Gastrocnemius medialis (tissue), 4 donors: Measurements from ENCODE around the gene PHETA2. TPM values are rescaled to one million over a fixed set of nuclear protein-coding genes. Genes with fewer than 3 reads are reported as not detected.
"Not testable (repeated sequence)": the region's sequence is repeated elsewhere in the genome, so short reads cannot be mapped to it uniquely, and the experiment has no call there.

ENCODE experiments used
- ATAC-seq, 2 donors: fragments of 150-250 bp; one replicate each; pipeline ENCODE4 v1.9.1; 2016
- DNase-seq, 2 donors: peaks; one replicate each; pipeline ENCODE4 v3.0.0-alpha.2; 2019
- H3K27ac ChIP-seq, 4 donors: fragments of 200-600 bp; sonication (generic); 1 replicate in 1 of 4; 2 replicates in 3 of 4; pipeline ENCODE4 v1.5.1; 2016 to 2018; ENCODE audit warnings: mild to moderate bottlenecking in 2 of 4, moderate library complexity in 1 of 4
- H3K27me3 ChIP-seq, 3 donors: fragments of 200-600 bp; sonication (generic) in 2 of 3; 1 replicate in 1 of 3; 2 replicates in 2 of 3; pipeline versions ENCODE4 v1.5.1 to v1.6.0; 2016 to 2019; ENCODE audit warnings: mild to moderate bottlenecking in 1 of 3, moderate library complexity in 1 of 3
- H3K36me3 ChIP-seq, 2 donors: fragments of 200-600 bp; sonication (generic) in 1 of 2; one replicate each; pipeline ENCODE4 v1.5.1; 2017 to 2018
- H3K4me1 ChIP-seq, 2 donors: fragments of 200-600 bp; sonication (generic) in 1 of 2; one replicate each; pipeline ENCODE4 v1.5.1; 2016 to 2017; ENCODE audit warnings: mild to moderate bottlenecking in 2 of 2
- H3K4me3 ChIP-seq, 4 donors: fragments of 200-600 bp; sonication (generic) in 3 of 4; 1 replicate in 1 of 4; 2 replicates in 3 of 4; pipeline ENCODE4 v1.5.1; 2016 to 2019; ENCODE audit warnings: mild to moderate bottlenecking in 2 of 4
- H3K9me3 ChIP-seq, 3 donors: fragments of 200-600 bp; sonication (generic) in 2 of 3; 1 replicate in 1 of 3; 2 replicates in 2 of 3; pipeline ENCODE4 v1.5.1; 2016 to 2019
- POLR2A ChIP-seq, 2 donors: fragments of 450-650 bp; IDR thresholded peaks; one replicate each; pipeline ENCODE4 v1.6.1; 2017; ENCODE audit warnings: antibody characterized with exemption in 2 of 2, mild to moderate bottlenecking in 2 of 2, moderate library complexity in 2 of 2
- in situ Hi-C, 4 donors: fragments of 200-750 bp; cut with MboI; loops; one replicate each; pipeline versions ENCODE4 v1.15.0 to v1.8.0; 2017; ENCODE audit warnings: low sequenced_read_pairs in 4 of 4
- intact Hi-C: fragments of 100-400 bp; cut with DNase I; formaldehyde crosslinking; loops from one replicate; pipeline ENCODE4 v1.15.1; 2023; ENCODE audit warnings: low total_unique reads
- total RNA-seq, 4 donors: library from RNA; depleted of rRNA; stranded (reverse); fragments of >200 nt; gene quantifications; one replicate each; pipeline versions ENCODE4 v1.1.0 to v1.2.3, GENCODE V29; 2016
- TF ChIP-seq, protein P1 (sequence below), 5 experiments: fragments of 450-650 bp in 3 of 5; fragments of 200-600 bp in 2 of 5; sonication (generic) in 2 of 5; IDR thresholded peaks in 4 of 5; conservative IDR thresholded peaks in 1 of 5; 1 replicate in 4 of 5; 2 replicates in 1 of 5; pipeline ENCODE4 v1.5.1; 2016 to 2019; ENCODE audit warnings: antibody characterized with exemption in 5 of 5, mild to moderate bottlenecking in 3 of 5, moderate library complexity in 3 of 5

Gene PHETA2
- total RNA-seq, 4 donors from 2014 or later, result 1.8 to 3.1 (median 2.1) TPM

DNA sequence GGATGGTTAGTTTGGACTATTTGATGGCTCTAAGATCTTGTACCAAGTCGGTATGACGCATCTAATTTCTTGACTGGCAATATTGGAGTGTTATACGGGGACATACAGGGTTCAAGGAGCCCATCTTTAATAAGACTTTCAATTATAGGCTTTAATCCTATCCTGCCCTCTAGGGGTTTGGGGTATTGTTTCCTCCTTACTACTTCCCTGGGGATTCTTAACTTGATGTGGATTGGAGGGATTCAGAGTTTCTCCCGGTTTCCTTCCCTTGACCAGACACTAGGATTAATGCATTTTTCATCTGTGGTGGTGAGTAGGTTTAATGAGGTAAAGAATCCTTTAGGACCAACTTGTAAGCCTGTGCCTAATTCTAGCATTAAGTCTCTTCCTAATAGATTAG, 37.8 kb downstream of the PHETA2 start:
- ATAC-seq, result no peak
- intact Hi-C loops, result loop anchor here (10.0 kb wide), 1 partner anchor 147 kb away; the partner anchor contains the start of gene SEPTIN3
- Histone ChIP-seq H3K9me3 (no peaks in the 10 kb centered on the region), H3K27me3 (no peaks in the 10 kb centered on the region), H3K27ac (no peak overlapping the region), H3K4me1 (peaks cover 1 to 4% of the 10 kb centered on the region in 2 donors), H3K4me3 (no peak overlapping the region), H3K36me3 (no peaks in the 10 kb centered on the region)
- in situ Hi-C loops, result no loop called here
- DNase-seq, result no peak
- TF ChIP-seq POLR2A (IDR thresholded peaks at IDR 0.05), result no peak
- TF ChIP-seq, protein P1, sequence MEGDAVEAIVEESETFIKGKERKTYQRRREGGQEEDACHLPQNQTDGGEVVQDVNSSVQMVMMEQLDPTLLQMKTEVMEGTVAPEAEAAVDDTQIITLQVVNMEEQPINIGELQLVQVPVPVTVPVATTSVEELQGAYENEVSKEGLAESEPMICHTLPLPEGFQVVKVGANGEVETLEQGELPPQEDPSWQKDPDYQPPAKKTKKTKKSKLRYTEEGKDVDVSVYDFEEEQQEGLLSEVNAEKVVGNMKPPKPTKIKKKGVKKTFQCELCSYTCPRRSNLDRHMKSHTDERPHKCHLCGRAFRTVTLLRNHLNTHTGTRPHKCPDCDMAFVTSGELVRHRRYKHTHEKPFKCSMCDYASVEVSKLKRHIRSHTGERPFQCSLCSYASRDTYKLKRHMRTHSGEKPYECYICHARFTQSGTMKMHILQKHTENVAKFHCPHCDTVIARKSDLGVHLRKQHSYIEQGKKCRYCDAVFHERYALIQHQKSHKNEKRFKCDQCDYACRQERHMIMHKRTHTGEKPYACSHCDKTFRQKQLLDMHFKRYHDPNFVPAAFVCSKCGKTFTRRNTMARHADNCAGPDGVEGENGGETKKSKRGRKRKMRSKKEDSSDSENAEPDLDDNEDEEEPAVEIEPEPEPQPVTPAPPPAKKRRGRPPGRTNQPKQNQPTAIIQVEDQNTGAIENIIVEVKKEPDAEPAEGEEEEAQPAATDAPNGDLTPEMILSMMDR (IDR thresholded peaks at IDR 0.05 in 4 of 5, conservative IDR thresholded peaks at IDR 0.05 in 1 of 5), result no peak

DNA sequence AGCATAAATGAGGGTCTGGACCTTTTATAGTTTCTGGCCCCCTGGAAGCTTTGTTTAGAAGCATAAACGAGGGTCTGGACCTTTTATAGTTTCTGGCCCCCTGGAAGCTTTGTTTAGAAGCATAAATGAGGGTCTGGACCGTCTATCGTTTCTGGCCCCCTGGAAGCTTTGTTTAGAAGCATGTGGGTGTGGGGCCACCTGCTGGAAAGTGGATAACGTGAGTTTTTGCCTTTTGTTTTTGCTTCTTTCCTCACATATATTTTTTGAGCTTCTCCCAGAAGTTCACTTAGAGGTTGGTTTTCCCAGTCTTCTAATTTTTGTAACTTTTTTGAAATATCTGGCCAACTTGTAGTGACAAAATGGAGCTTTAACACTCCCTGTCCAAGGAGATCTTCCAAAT, 38.7 kb downstream of the PHETA2 start:
- H3K27me3 ChIP-seq, DNase-seq, H3K36me3 ChIP-seq, H3K27ac ChIP-seq, ATAC-seq, H3K4me1 ChIP-seq, in situ Hi-C loops, H3K9me3 ChIP-seq, H3K4me3 ChIP-seq: not testable (repeated sequence)
- intact Hi-C loops, result loop anchor here (10.0 kb wide), 1 partner anchor 148 kb away; the partner anchor contains the start of gene SEPTIN3

DNA sequence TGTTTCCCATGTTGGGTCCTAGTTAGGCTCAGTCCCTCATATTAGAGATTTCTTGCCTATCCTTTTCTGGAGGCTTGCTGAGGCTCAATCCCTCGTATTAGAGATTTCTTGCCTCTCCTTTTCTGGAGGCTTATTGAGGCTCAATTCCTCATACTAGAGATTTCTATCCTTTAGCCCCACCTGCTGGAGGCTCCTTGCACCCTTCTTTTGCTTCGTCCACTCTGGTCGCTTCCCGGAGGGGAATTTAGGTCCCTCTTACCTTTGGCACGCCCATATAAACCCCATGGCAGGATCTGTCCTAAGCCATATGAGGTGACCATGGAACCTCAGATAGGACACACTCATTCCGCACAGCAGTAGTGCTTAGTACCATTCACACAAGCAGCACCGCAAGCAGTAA, 40.7 kb downstream of the PHETA2 start:
- no peak for ATAC-seq
- H3K36me3 ChIP-seq, result no peaks in the 10 kb centered on the region
- H3K9me3 ChIP-seq, result no peaks in the 10 kb centered on the region
- H3K4me1 ChIP-seq, result peaks cover 6 to 8% of the 10 kb centered on the region in 2 donors
- H3K27me3 ChIP-seq, result no peaks in the 10 kb centered on the region
- intact Hi-C loops (loop anchor here (1.0 to 10.0 kb wide), 2 partner anchors 24 to 150 kb away; partner anchors contain the start of genes NDUFA6 and SEPTIN3), in situ Hi-C loops (no loop called here)
- no peak overlapping the region for H3K27ac ChIP-seq
- no peak for DNase-seq
- TF ChIP-seq POLR2A (IDR thresholded peaks at IDR 0.05), result no peak
- TF ChIP-seq, protein P1 (IDR thresholded peaks at IDR 0.05 in 4 of 5, conservative IDR thresholded peaks at IDR 0.05 in 1 of 5), result peak in 1 of 5 experiments; percentile 38
- no peak overlapping the region for H3K4me3 ChIP-seq

DNA sequence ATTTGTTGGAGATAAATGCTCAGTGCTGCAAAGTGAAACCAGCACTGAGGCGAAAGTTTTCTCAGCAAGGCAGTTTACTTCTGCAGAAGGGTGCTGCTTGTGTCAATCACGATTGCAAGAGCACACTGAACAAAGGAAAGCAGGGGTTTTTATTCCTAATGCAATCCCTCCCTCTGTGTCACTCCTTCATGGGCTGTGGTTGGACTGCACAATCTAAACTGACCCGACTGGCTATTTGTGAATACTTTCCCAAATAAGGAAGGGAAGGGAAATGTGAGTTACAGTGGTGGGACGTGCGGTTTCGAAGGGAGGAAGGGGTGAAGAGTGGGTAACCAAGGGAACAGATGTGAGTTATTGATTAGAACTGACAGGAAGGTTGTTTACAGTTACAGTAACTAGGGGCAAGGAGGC, 41.4 kb downstream of the PHETA2 start:
- H3K9me3 ChIP-seq, H3K4me3 ChIP-seq, DNase-seq, H3K27ac ChIP-seq, H3K4me1 ChIP-seq, H3K36me3 ChIP-seq, H3K27me3 ChIP-seq, ATAC-seq, in situ Hi-C loops: not testable (repeated sequence)
- intact Hi-C loops, result loop anchor here (10.0 kb wide), 1 partner anchor 151 kb away; the partner anchor contains the start of gene SEPTIN3

DNA sequence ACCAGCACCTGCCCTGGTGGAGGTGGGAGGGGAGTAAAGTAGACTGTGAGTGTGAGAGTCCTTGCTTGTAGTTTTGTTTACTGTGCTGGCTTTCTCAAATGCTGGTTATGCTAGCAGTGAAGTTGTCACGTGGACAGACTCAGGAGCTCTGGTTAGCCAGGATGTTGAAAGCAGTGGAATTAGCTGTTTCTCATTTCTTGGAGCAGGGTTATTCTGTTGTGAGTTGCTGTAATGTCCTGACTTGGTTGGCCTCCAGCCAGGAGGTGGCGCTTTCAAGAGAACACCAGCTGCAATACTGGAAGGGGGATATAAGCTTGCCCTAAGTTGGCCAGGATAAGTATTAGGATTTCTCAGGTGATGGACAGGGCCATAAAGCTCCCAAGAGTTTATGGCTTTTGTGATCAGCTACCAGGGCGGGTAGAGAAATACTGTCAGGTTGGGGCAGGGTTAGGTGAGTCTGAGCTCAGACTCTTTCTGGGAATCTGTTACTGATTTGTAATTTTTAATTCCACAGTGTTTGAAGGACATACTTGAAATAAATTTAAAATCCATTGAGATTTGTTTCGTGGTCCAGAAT, 42.9 kb downstream of the PHETA2 start:
- TF ChIP-seq, protein P1 (IDR thresholded peaks at IDR 0.05 in 4 of 5, conservative IDR thresholded peaks at IDR 0.05 in 1 of 5), result no peak
- TF ChIP-seq POLR2A (IDR thresholded peaks at IDR 0.05), result no peak
- Histone ChIP-seq H3K4me3 (no peak overlapping the region), H3K4me1 (peaks cover 6 to 8% of the 10 kb centered on the region in 2 donors), H3K36me3 (no peaks in the 10 kb centered on the region), H3K27me3 (no peaks in the 10 kb centered on the region), H3K9me3 (no peaks in the 10 kb centered on the region), H3K27ac (peak overlapping the region in 1 of 4 donors; percentile 31)
- DNase-seq (no peak), ATAC-seq (peak; percentile 24 to 58)
- intact Hi-C loops (loop anchor here (10.0 kb wide), 1 partner anchor 152 kb away; the partner anchor contains the start of gene SEPTIN3), in situ Hi-C loops (no loop called here)

DNA sequence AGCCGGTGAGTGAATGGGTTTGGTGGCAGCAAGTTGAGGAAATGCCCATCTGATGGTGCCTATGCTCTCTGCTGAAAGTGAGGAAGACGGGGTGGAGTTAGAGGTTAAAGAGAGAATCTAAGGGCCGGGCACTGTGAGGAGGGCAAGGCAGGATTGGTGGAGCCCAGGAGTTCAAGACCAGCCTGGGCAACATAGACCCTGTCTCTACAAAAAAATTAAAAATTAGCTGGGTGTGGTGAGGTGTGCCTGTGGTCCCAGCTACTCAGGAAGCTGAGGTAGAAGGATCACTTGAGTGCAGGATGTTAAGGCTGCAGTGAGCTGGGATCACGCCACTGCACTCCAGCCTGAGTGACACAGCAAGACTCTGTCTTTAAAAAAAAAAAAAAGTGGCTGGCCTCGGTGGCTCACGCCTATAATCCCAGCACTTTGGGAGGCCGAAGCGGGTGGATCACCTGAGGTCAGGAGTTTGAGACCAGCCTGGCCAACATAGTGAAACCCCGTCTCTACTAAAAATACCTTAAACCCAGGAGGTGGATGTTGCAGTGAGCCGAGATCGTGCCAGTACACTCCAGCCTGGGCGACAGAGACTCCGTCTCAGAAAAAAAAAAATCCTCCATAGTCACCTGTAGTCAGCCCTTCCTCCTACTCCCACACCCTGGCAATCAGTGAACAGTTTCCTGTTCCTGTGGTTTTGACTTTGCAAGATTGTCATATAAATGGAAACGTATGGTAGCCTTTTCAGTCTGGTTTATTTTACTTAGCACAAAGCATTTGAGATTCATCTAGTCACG, 46.4 kb downstream of the PHETA2 start:
- H3K36me3 ChIP-seq, DNase-seq, H3K27me3 ChIP-seq, H3K27ac ChIP-seq, in situ Hi-C loops, ATAC-seq, H3K4me3 ChIP-seq, H3K9me3 ChIP-seq, H3K4me1 ChIP-seq, intact Hi-C loops: not testable (repeated sequence)

DNA sequence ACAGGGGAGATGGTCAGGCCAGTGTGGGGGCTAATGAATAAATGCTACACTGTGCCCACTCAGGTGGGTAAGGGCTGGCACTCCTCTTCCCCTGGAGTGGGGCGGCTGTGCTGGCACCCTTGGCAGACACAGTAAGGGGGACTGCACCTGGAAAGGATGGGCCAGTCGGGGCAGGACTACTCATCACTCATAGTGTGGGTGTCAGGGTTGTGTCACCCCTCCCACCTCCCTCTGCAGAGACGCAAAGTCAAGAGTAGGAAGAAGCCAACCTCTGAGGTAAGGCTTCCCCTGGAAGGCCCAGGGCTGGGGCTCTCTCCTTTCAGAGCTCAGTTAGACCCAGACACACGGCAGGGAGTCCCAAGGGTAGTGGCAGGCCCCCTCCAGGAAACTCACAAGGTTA, 49.5 kb downstream of the PHETA2 start:
- intact Hi-C loops, ATAC-seq, H3K27me3 ChIP-seq, H3K27ac ChIP-seq, H3K36me3 ChIP-seq, H3K4me3 ChIP-seq, DNase-seq, in situ Hi-C loops, H3K9me3 ChIP-seq, H3K4me1 ChIP-seq: not testable (repeated sequence)
